ENCODE results near the gene EPN1. TPM values are rescaled to one million over a fixed set of nuclear protein-coding genes. Genes with fewer than 3 reads are reported as not detected.

Gene EPN1
- total and polyA plus RNA-seq, 5 donors from 2014 or later, result 6.3 to 46.1 (median 8.1) TPM

- Histone ChIP-seq H3K9me3 (ENCODE audit: control insufficient read depth in 2 of 2, low read length in 2 of 2) (no peaks in the 10 kb centered on the region), H3K4me1 (ENCODE audit: control insufficient read depth, insufficient read depth, low read length, poor library complexity, severe bottlenecking) (peaks cover 11% of the 10 kb centered on the region), H3K36me3 (ENCODE audit: control insufficient read depth, insufficient read depth, low read length) (peaks cover 71% of the 10 kb centered on the region), H3K27ac (ENCODE audit: insufficient read depth, low read length, poor library complexity, severe bottlenecking) (no peak overlapping the region), H3K4me3 (ENCODE audit: low read depth, low read length) (no peak overlapping the region), H3K27me3 (ENCODE audit: control insufficient read depth, insufficient read depth, low read length) (no peaks in the 10 kb centered on the region)
- Mint-ChIP-seq H3K4me1 (peaks cover 0 to 41% (median 11%) of the 10 kb centered on the region in 4 donors), H3K4me3 (peak overlapping the region in 2 of 4 donors; percentile 13 to 21), H3K9me3 (no peaks in the 10 kb centered on the region), H3K36me3 (peaks cover 7% of the 10 kb centered on the region), H3K27me3 (no peaks in the 10 kb centered on the region), H3K27ac (no peak overlapping the region)
- ATAC-seq (ENCODE audit: low read depth in 2 of 2), result no peak
- DNase-seq, result no peak
Observed at GRCh38 chr19:55683449-55684261, 8.6 kb downstream of the EPN1 start.

GRCh38 chr19:55684946-55685681, 10.1 kb downstream of the EPN1 start:
- Mint-ChIP-seq H3K36me3 (peaks cover 5% of the 10 kb centered on the region), H3K4me3 (no peak overlapping the region), H3K27me3 (no peaks in the 10 kb centered on the region), H3K9me3 (no peaks in the 10 kb centered on the region), H3K4me1 (peaks cover 0 to 26% (median 7%) of the 10 kb centered on the region in 4 donors), H3K27ac (peak overlapping the region in 1 of 3 donors; percentile 41)
- Histone ChIP-seq H3K9me3 (ENCODE audit: control insufficient read depth in 2 of 2, low read length in 2 of 2) (no peaks in the 10 kb centered on the region), H3K27ac (ENCODE audit: insufficient read depth, low read length, poor library complexity, severe bottlenecking) (no peak overlapping the region), H3K36me3 (ENCODE audit: control insufficient read depth, insufficient read depth, low read length) (peaks cover 63% of the 10 kb centered on the region), H3K4me1 (ENCODE audit: control insufficient read depth, insufficient read depth, low read length, poor library complexity, severe bottlenecking) (peaks cover 8% of the 10 kb centered on the region), H3K27me3 (ENCODE audit: control insufficient read depth, insufficient read depth, low read length) (no peaks in the 10 kb centered on the region), H3K4me3 (ENCODE audit: low read depth, low read length) (no peak overlapping the region)
- no peak for DNase-seq
- no peak for ATAC-seq (ENCODE audit: low read depth in 2 of 2)

GRCh38 chr19:55685776-55686175, 10.8 kb downstream of the EPN1 start:
- Histone ChIP-seq H3K9me3 (ENCODE audit: control insufficient read depth in 2 of 2, low read length in 2 of 2) (no peaks in the 10 kb centered on the region), H3K27ac (ENCODE audit: insufficient read depth, low read length, poor library complexity, severe bottlenecking) (no peak overlapping the region), H3K4me3 (ENCODE audit: low read depth, low read length) (no peak overlapping the region), H3K4me1 (ENCODE audit: control insufficient read depth, insufficient read depth, low read length, poor library complexity, severe bottlenecking) (peaks cover 4% of the 10 kb centered on the region), H3K27me3 (ENCODE audit: control insufficient read depth, insufficient read depth, low read length) (no peaks in the 10 kb centered on the region), H3K36me3 (ENCODE audit: control insufficient read depth, insufficient read depth, low read length) (peaks cover 64% of the 10 kb centered on the region)
- Mint-ChIP-seq H3K36me3 (peaks cover 5% of the 10 kb centered on the region), H3K27ac (peak overlapping the region in 2 of 3 donors; percentile 43 to 59), H3K9me3 (no peaks in the 10 kb centered on the region), H3K27me3 (no peaks in the 10 kb centered on the region), H3K4me1 (peaks cover 0 to 23% (median 7%) of the 10 kb centered on the region in 4 donors), H3K4me3 (no peak overlapping the region)
- no peak for ATAC-seq (ENCODE audit: low read depth in 2 of 2)
- no peak for DNase-seq

DNA sequence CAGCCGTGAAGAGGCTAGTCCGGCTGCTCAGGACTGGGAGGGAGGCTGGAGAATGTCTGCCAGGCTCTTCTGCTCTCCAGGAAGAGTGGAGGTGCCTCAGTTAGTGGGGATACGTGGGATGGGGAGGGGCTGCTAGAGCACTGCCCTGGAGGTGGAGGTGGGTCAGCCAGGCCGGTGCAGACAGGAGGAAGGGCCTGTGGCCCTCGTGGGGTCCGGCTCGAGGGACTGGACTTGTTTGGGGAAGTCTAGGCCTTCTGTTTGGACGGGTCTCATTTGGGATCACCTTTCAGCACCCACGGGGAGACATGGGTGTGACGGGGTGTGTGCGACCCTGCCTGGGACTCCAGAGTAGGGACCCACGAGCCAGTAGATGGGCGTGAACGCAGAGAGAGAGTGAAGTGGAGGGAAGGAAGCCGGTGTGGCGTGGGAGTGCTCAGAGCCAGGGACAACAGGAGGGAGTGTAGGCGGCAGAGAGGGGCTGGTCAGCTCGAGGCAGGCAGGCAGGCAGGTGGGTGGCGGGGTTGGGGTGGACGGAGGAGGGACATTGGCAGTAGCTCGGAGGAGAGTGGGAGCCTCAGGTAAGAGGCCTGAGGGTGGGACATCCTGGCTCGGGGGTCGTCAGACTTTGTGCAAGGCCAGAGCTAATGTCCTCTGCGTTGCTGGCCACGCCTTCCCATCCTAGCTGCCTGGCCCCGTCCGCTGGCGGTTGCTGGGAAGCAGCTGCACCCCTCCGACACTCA, 11.5 kb downstream of the EPN1 start:
- DNase-seq (no peak), ATAC-seq (ENCODE audit: low read depth in 2 of 2) (no peak)
- no peaks in the 10 kb centered on the region for H3K27me3 ChIP-seq (ENCODE audit: control insufficient read depth, insufficient read depth, low read length)
- no peak overlapping the region for H3K4me3 ChIP-seq (ENCODE audit: low read depth, low read length)
- Mint-ChIP-seq H3K27ac (no peak overlapping the region), H3K4me1 (peaks cover 0 to 23% (median 6%) of the 10 kb centered on the region in 4 donors), H3K9me3 (no peaks in the 10 kb centered on the region), H3K36me3 (peaks cover 5% of the 10 kb centered on the region), H3K4me3 (peak overlapping the region in 1 of 4 donors; percentile 21), H3K27me3 (no peaks in the 10 kb centered on the region)
- H3K36me3 ChIP-seq (ENCODE audit: control insufficient read depth, insufficient read depth, low read length), result peaks cover 61% of the 10 kb centered on the region
- H3K27ac ChIP-seq (ENCODE audit: insufficient read depth, low read length, poor library complexity, severe bottlenecking), result no peak overlapping the region
- H3K9me3 ChIP-seq (ENCODE audit: control insufficient read depth in 2 of 2, low read length in 2 of 2), result no peaks in the 10 kb centered on the region
- H3K4me1 ChIP-seq (ENCODE audit: control insufficient read depth, insufficient read depth, low read length, poor library complexity, severe bottlenecking), result peaks cover 4% of the 10 kb centered on the region

GRCh38 chr19:55687281-55688201, 12.5 kb downstream of the EPN1 start:
- ATAC-seq (ENCODE audit: low read depth in 2 of 2), result no peak
- H3K4me3 Mint-ChIP-seq, result no peak overlapping the region
- Histone ChIP-seq H3K4me1 (ENCODE audit: control insufficient read depth, insufficient read depth, low read length, poor library complexity, severe bottlenecking) (no peaks in the 10 kb centered on the region), H3K9me3 (ENCODE audit: control insufficient read depth in 2 of 2, low read length in 2 of 2) (no peaks in the 10 kb centered on the region), H3K36me3 (ENCODE audit: control insufficient read depth, insufficient read depth, low read length) (peaks cover 52% of the 10 kb centered on the region), H3K27me3 (ENCODE audit: control insufficient read depth, insufficient read depth, low read length) (no peaks in the 10 kb centered on the region), H3K27ac (ENCODE audit: insufficient read depth, low read length, poor library complexity, severe bottlenecking) (no peak overlapping the region), H3K4me3 (ENCODE audit: low read depth, low read length) (no peak overlapping the region)
- no peak for DNase-seq
- peaks cover 5% of the 10 kb centered on the region for H3K36me3 Mint-ChIP-seq
- H3K27me3 Mint-ChIP-seq, result no peaks in the 10 kb centered on the region
- H3K27ac Mint-ChIP-seq, result no peak overlapping the region
- no peaks in the 10 kb centered on the region for H3K9me3 Mint-ChIP-seq
- H3K4me1 Mint-ChIP-seq, result peaks cover 0 to 23% (median 4%) of the 10 kb centered on the region in 4 donors

DNA sequence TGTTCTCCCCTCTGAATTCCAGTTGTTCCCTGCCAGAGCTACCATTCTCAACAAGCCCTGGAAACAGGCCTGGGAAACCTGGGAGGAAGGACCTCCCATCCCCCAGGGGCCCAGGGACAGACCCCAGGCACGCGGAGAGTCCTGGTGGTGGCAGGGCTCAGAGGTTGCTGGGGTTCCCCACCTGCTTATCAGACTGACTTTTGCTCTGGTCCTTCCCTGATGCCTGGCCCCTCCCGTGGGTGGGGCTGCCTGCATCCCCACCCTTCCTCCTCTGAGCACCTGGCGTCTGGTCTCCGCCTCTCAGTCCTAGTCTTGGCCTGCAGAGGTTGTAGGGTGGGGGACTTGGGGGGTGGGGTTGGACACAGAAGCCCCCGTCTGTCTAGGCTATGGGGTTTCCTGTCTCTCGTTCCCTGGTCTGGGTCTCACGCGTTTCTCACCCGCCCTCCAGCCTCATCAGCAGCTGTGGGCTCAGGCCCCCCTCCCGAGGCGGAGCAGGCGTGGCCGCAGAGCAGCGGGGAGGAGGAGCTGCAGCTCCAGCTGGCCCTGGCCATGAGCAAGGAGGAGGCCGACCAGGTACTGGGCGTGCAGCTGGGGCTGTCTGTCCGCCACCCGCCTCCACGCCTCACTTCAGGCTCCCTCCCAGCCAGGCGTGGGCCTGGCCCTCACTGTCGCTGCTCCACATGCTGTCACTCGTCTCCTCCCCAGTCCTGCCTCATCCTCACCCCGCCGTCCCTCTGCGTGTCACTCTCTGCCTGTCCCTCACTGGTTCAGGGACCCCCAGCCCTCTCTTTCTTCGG, 13.6 kb downstream of the EPN1 start:
- Histone ChIP-seq H3K27me3 (ENCODE audit: control insufficient read depth, insufficient read depth, low read length) (no peaks in the 10 kb centered on the region), H3K9me3 (ENCODE audit: control insufficient read depth in 2 of 2, low read length in 2 of 2) (no peaks in the 10 kb centered on the region), H3K27ac (ENCODE audit: insufficient read depth, low read length, poor library complexity, severe bottlenecking) (no peak overlapping the region), H3K4me1 (ENCODE audit: control insufficient read depth, insufficient read depth, low read length, poor library complexity, severe bottlenecking) (no peaks in the 10 kb centered on the region), H3K4me3 (ENCODE audit: low read depth, low read length) (no peak overlapping the region), H3K36me3 (ENCODE audit: control insufficient read depth, insufficient read depth, low read length) (peaks cover 60% of the 10 kb centered on the region)
- no peak for ATAC-seq (ENCODE audit: low read depth in 2 of 2)
- DNase-seq, result no peak
- Mint-ChIP-seq H3K27me3 (no peaks in the 10 kb centered on the region), H3K9me3 (no peaks in the 10 kb centered on the region), H3K36me3 (peaks cover 5% of the 10 kb centered on the region), H3K4me3 (no peak overlapping the region), H3K27ac (no peak overlapping the region), H3K4me1 (peaks cover 0 to 21% (median 4%) of the 10 kb centered on the region in 4 donors)

Data from CD4-positive, CD25-positive, alpha-beta regulatory T cell (primary cell).